NCI-H2171 treated with DMSO at 0.1 percent for 48 hours (cell line): ENCODE data around the gene PPIC.
A peak's percentile ranks its signal among the peaks of the same experiment; 100 is the strongest.
"Not testable (repeated sequence)": the region's sequence is repeated elsewhere in the genome, so short reads cannot be mapped to it uniquely, and the experiment has no call there.

ENCODE experiments used
- DNase-seq: peaks from one replicate; lab custom pipeline; 2025; lab: John Stamatoyannopoulos, UW

PPIC gene

GRCh38 chr5:123007754-123008153, 28.8 kb downstream of the PPIC start:
- no peak for DNase-seq

- no peak for DNase-seq
Measured at GRCh38 chr5:123007182-123007581, 29.3 kb downstream of the PPIC start.

GRCh38 chr5:123001808-123002207, 34.7 kb downstream of the PPIC start:
- DNase-seq: peak; percentile 81

- peak; percentile 90 for DNase-seq
Measured at GRCh38 chr5:123000731-123001130, 35.8 kb downstream of the PPIC start.

- DNase-seq: no peak
Measured at GRCh38 chr5:122999947-123000563, 36.5 kb downstream of the PPIC start.

- DNase-seq: peak; percentile 5
Measured at GRCh38 chr5:122997294-122997693, 39.2 kb downstream of the PPIC start.

- no peak for DNase-seq
Measured at GRCh38 chr5:122996091-122996490, 40.4 kb downstream of the PPIC start.

- no peak for DNase-seq
Measured at GRCh38 chr5:122985954-122986721, 50.4 kb downstream of the PPIC start.

- DNase-seq: no peak
Measured at GRCh38 chr5:122985006-122985700, 51.4 kb downstream of the PPIC start.

GRCh38 chr5:122984425-122984824, 52.1 kb downstream of the PPIC start:
- peak; percentile 2 for DNase-seq

GRCh38 chr5:122982376-122982775, 54.1 kb downstream of the PPIC start:
- no peak for DNase-seq

- DNase-seq: no peak
Measured at GRCh38 chr5:122981846-122982245, 54.7 kb downstream of the PPIC start.

GRCh38 chr5:122978644-122979297, 57.8 kb downstream of the PPIC start:
- DNase-seq: peak; percentile 2

- DNase-seq: no peak
Measured at GRCh38 chr5:122978068-122978467, 58.5 kb downstream of the PPIC start.

- DNase-seq: no peak
Measured at GRCh38 chr5:122977319-122977718, 59.2 kb downstream of the PPIC start.

GRCh38 chr5:122974251-122974650, 62.3 kb downstream of the PPIC start:
- DNase-seq: not testable (repeated sequence)

GRCh38 chr5:122973759-122974158, 62.8 kb downstream of the PPIC start:
- DNase-seq: not testable (repeated sequence)
